GM12801 (cell line): ENCODE data around the gene GPR12.

Source experiments
- TF ChIP-seq, protein P1 (sequence below): IDR thresholded peaks from one replicate; pipeline ENCODE4 v1.5.1; 2011; ENCODE audit warnings: control low read depth; ENCODE audit not compliant: insufficient read length; ENCODE audit errors: extremely low read depth

GPR12 gene

GRCh38 chr13:26743971-26744370, 16.6 kb downstream of the GPR12 start:
- TF ChIP-seq, protein P1, sequence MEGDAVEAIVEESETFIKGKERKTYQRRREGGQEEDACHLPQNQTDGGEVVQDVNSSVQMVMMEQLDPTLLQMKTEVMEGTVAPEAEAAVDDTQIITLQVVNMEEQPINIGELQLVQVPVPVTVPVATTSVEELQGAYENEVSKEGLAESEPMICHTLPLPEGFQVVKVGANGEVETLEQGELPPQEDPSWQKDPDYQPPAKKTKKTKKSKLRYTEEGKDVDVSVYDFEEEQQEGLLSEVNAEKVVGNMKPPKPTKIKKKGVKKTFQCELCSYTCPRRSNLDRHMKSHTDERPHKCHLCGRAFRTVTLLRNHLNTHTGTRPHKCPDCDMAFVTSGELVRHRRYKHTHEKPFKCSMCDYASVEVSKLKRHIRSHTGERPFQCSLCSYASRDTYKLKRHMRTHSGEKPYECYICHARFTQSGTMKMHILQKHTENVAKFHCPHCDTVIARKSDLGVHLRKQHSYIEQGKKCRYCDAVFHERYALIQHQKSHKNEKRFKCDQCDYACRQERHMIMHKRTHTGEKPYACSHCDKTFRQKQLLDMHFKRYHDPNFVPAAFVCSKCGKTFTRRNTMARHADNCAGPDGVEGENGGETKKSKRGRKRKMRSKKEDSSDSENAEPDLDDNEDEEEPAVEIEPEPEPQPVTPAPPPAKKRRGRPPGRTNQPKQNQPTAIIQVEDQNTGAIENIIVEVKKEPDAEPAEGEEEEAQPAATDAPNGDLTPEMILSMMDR = no peak

DNA sequence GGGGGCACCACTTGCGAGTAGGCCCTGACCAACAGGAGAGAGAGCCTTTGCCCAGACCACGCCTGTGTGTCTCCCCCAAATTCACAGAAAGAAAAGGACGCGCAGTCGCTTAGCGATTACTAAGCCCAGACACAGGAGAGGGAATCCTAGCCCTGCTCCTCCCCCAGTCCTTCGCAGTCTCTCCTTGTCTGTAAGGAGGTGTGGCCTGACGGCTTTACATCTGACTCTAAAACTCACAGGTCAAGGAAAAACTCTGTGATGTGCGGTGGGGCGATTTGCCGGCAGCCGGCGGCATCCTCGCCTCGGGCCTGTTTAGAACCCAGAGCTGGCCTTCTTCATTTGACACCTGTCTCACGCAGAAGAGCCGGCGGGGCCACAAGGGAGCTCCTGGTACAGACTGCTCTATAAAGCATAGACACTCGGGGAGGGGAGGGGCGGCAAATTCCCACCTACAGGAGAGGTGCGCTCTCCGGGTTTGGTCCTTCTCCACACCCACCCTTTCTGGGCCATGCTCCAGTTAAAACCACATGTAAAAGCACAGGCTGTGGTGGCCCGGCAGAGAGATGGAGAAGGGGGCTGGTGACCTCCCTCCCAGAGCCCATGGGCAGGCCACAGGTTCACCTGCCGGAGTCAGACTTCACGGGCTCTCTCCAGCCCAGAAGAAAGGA, 17.8 kb downstream of the GPR12 start:
- TF ChIP-seq, protein P1 = no peak

GRCh38 chr13:26735677-26736076, 24.9 kb downstream of the GPR12 start:
- TF ChIP-seq, protein P1 = no peak

DNA sequence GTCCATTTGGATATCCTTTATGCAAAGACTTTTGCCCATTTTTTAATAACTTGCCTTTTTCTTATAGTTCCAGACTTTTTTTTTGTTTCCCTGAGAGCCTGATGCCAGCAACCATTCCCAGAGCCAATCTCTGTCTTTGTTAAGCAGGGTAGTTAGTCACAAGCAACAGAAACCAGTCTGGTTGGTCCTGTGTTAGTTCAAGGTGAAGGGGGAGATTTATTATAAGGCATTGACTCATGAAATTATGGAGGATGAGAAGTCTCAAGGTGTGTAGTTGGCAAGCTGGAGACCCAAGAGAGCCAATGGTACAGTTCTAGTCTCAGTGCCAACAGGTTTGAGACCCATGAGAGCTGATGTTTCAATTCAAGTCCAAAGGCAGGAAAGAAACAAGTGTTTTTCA, 33.0 kb downstream of the GPR12 start:
- TF ChIP-seq, protein P1 = no peak

GRCh38 chr13:26727122-26727521, 33.5 kb downstream of the GPR12 start:
- TF ChIP-seq, protein P1 = no peak

- TF ChIP-seq, protein P1 = no peak
Measured at GRCh38 chr13:26726684-26727083, 33.9 kb downstream of the GPR12 start.

- TF ChIP-seq, protein P1 = no peak
Measured at GRCh38 chr13:26722321-26722720, 38.3 kb downstream of the GPR12 start.
